ENCODE measurements around the gene FOXO1. TPM values are rescaled to one million over a fixed set of nuclear protein-coding genes. Genes with fewer than 3 reads are reported as not detected.
"Not testable (repeated sequence)": the region's sequence is repeated elsewhere in the genome, so short reads cannot be mapped to it uniquely, and the experiment has no call there.

The FOXO1 gene
- total RNA-seq (10 to 100 TPM; 30.4 to 33.4 TPM), polyA plus RNA-seq (1 to 10 TPM; 4.1 to 8.2 TPM)
- long read RNA-seq, donor 1, full-length matches to known transcripts: 14 of 64 reads
- long read RNA-seq, donor 1, partial matches to known transcripts: 15 of 64 reads
- long read RNA-seq, donor 1, other reads (novel, unspliced or antisense): 35 of 64 reads
- long read RNA-seq, donor 2, full-length matches to known transcripts: 20 of 49 reads
- long read RNA-seq, donor 2, partial matches to known transcripts: 11 of 49 reads
- long read RNA-seq, donor 2, other reads (novel, unspliced or antisense): 18 of 49 reads

- Histone ChIP-seq H3K4me1 (ENCODE audit: control insufficient read depth in 1 of 2, insufficient read depth in 2 of 2, low read length in 2 of 2) (no peaks in the 10 kb centered on the region), H3K4me3 (ENCODE audit: low read length in 2 of 2) (peak within 1 kb of the TSS; percentile 81 to 90), H3K36me3 (ENCODE audit: control insufficient read depth in 1 of 2, insufficient read depth in 2 of 2, low read length in 1 of 2) (no peaks in the 10 kb centered on the region), H3K27me3 (ENCODE audit: control insufficient read depth in 1 of 2, insufficient read depth in 2 of 2, low read length in 1 of 2) (no peaks in the 10 kb centered on the region), H3K9me3 (ENCODE audit: control insufficient read depth, low read length) (no peaks in the 10 kb centered on the region), H3K27ac (ENCODE audit: low read depth in 1 of 2, low read length in 2 of 2) (peak within 1 kb of the TSS; percentile 89 to 93)
- ATAC-seq (ENCODE audit: low FRiP score) (peak; percentile 91), DNase-seq (peak; percentile 93 to 95)
- intact Hi-C loops (cut with DNase I): loop anchor here (5.0 to 10.0 kb wide), 5 partner anchors 191 to 599 kb away; no protein-coding TSS in a partner anchor
- 0% methylated on average over 51 to 108 of the region's 108 CpGs for WGBS, 2 donors
Measured at GRCh38 chr13:40666045-40666932, at the start of gene FOXO1. TSS of gene FOXO1 (minus strand) at chr13:40666641. CDS start at chr13:40666212, 429 bp downstream.

DNA sequence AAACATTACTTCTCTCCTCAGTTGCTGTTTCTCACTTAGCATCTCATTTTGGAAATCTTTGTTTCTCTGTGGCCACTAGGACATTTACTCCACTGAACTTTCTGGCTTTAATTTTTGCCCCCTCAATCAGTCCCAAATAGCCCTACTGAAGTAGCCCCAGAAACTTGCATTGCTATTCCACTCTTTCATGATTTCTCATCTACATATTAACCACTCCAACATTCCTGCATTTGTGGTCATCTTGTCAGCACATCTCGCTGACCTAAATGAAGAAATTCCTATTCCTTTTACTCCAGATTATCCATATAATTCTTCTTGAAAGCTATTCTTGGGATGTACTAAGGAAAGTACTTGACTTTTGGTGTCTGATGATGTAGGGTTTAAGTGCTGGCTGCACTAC, 48.0 kb upstream of the FOXO1 start:
- WGBS, 2 donors: no CpG with 5 or more reads among the region's 1 CpG
- H3K36me3 ChIP-seq (ENCODE audit: control insufficient read depth in 1 of 2, insufficient read depth in 2 of 2, low read length in 1 of 2): not testable (repeated sequence)

GRCh38 chr13:40706439-40706838, 40.0 kb upstream of the FOXO1 start:
- H3K4me1 ChIP-seq (ENCODE audit: control insufficient read depth in 1 of 2, insufficient read depth in 2 of 2, low read length in 2 of 2): no peaks in the 10 kb centered on the region
- 87 to 94% methylated on average over 2 of the region's 2 CpGs for WGBS, 2 donors

More for the DNA sequence above, 48.0 kb upstream of the FOXO1 start:
- H3K27me3 ChIP-seq (ENCODE audit: control insufficient read depth in 1 of 2, insufficient read depth in 2 of 2, low read length in 1 of 2); H3K4me1 ChIP-seq (ENCODE audit: control insufficient read depth in 1 of 2, insufficient read depth in 2 of 2, low read length in 2 of 2); H3K27ac ChIP-seq (ENCODE audit: low read depth in 1 of 2, low read length in 2 of 2); ATAC-seq (ENCODE audit: low FRiP score); H3K9me3 ChIP-seq (ENCODE audit: control insufficient read depth, low read length); intact Hi-C loops (cut with DNase I); DNase-seq; H3K4me3 ChIP-seq (ENCODE audit: low read length in 2 of 2): not testable (repeated sequence)

DNA sequence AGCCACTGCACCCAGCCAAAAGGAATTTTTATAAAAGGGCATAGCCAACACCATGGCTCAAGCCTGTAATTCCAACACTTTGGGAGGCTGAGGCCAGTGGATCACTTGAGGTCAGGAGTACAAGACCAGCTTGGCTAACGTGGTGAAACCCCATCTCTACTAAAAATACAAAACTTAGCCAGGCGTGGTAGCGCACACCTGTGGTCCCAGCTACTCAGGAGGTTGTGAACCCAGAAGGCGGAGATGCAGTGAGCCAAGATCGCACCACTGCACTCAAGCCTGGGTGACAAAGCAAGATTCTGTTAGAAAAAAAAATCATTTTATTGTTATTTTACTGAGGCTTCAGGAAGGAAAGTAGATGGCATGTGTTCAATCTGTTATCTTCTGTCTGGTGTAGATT, 31.3 kb upstream of the FOXO1 start:
- intact Hi-C loops (cut with DNase I): no loop called here
- Histone ChIP-seq H3K36me3 (ENCODE audit: control insufficient read depth in 1 of 2, insufficient read depth in 2 of 2, low read length in 1 of 2) (no peaks in the 10 kb centered on the region), H3K27ac (ENCODE audit: low read depth in 1 of 2, low read length in 2 of 2) (no peak overlapping the region), H3K4me1 (ENCODE audit: control insufficient read depth in 1 of 2, insufficient read depth in 2 of 2, low read length in 2 of 2) (no peaks in the 10 kb centered on the region), H3K9me3 (ENCODE audit: control insufficient read depth, low read length) (no peaks in the 10 kb centered on the region), H3K27me3 (ENCODE audit: control insufficient read depth in 1 of 2, insufficient read depth in 2 of 2, low read length in 1 of 2) (no peaks in the 10 kb centered on the region), H3K4me3 (ENCODE audit: low read length in 2 of 2) (no peak overlapping the region)
- WGBS, 2 donors: 85% methylated on average over 5 of the region's 5 CpGs
- ATAC-seq (ENCODE audit: low FRiP score) (no peak), DNase-seq (no peak)

More at GRCh38 chr13:40706439-40706838, 40.0 kb upstream of the FOXO1 start:
- no peak for DNase-seq
- peaks cover 1% of the 10 kb centered on the region for H3K9me3 ChIP-seq (ENCODE audit: control insufficient read depth, low read length)
- H3K4me3 ChIP-seq (ENCODE audit: low read length in 2 of 2): no peak overlapping the region
- no peaks in the 10 kb centered on the region for H3K27me3 ChIP-seq (ENCODE audit: control insufficient read depth in 1 of 2, insufficient read depth in 2 of 2, low read length in 1 of 2)
- H3K27ac ChIP-seq (ENCODE audit: low read depth in 1 of 2, low read length in 2 of 2): no peak overlapping the region
- ATAC-seq (ENCODE audit: low FRiP score): no peak
- no peaks in the 10 kb centered on the region for H3K36me3 ChIP-seq (ENCODE audit: control insufficient read depth in 1 of 2, insufficient read depth in 2 of 2, low read length in 1 of 2)
- intact Hi-C loops (cut with DNase I): no loop called here

GRCh38 chr13:40694426-40694825, 28.0 kb upstream of the FOXO1 start:
- no peak for DNase-seq
- Histone ChIP-seq H3K27me3 (ENCODE audit: control insufficient read depth in 1 of 2, insufficient read depth in 2 of 2, low read length in 1 of 2) (no peaks in the 10 kb centered on the region), H3K4me1 (ENCODE audit: control insufficient read depth in 1 of 2, insufficient read depth in 2 of 2, low read length in 2 of 2) (no peaks in the 10 kb centered on the region)

DNA sequence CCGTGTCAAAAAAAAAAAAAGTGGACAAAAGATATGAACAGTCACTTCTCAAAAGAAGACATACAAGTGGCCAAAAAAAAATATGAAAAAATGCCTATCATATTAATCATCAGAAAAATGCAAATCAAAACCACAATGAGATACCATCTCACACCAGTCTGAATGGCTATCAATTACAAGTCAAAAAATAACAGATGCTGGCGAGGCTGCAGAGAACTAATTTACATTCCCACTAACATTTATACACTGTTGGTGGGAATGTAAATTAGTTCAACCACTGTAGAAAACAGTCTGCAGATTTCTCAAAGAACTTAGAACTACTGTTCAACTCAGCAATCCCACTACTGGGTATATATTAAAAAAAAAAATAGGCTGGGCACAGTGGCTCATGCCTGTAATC, 26.5 kb upstream of the FOXO1 start:
- ATAC-seq (ENCODE audit: low FRiP score) (no peak), DNase-seq (no peak)
- no peaks in the 10 kb centered on the region for H3K36me3 ChIP-seq (ENCODE audit: control insufficient read depth in 1 of 2, insufficient read depth in 2 of 2, low read length in 1 of 2)
- no peak overlapping the region for H3K27ac ChIP-seq (ENCODE audit: low read depth in 1 of 2, low read length in 2 of 2)
- intact Hi-C loops (cut with DNase I): no loop called here
- H3K4me3 ChIP-seq (ENCODE audit: low read length in 2 of 2): no peak overlapping the region
- H3K9me3 ChIP-seq (ENCODE audit: control insufficient read depth, low read length): no peaks in the 10 kb centered on the region
- 52% methylated on average over 2 of the region's 2 CpGs for WGBS, 2 donors
- no peaks in the 10 kb centered on the region for H3K27me3 ChIP-seq (ENCODE audit: control insufficient read depth in 1 of 2, insufficient read depth in 2 of 2, low read length in 1 of 2)
- no peaks in the 10 kb centered on the region for H3K4me1 ChIP-seq (ENCODE audit: control insufficient read depth in 1 of 2, insufficient read depth in 2 of 2, low read length in 2 of 2)

More at GRCh38 chr13:40694426-40694825, 28.0 kb upstream of the FOXO1 start:
- Histone ChIP-seq H3K9me3 (ENCODE audit: control insufficient read depth, low read length) (no peaks in the 10 kb centered on the region), H3K36me3 (ENCODE audit: control insufficient read depth in 1 of 2, insufficient read depth in 2 of 2, low read length in 1 of 2) (no peaks in the 10 kb centered on the region), H3K27ac (ENCODE audit: low read depth in 1 of 2, low read length in 2 of 2) (no peak overlapping the region), H3K4me3 (ENCODE audit: low read length in 2 of 2) (no peak overlapping the region)
- WGBS, 2 donors: 84 to 86% methylated on average over 4 of the region's 4 CpGs
- intact Hi-C loops (cut with DNase I): no loop called here
- no peak for ATAC-seq (ENCODE audit: low FRiP score)

- WGBS, 2 donors: 80% methylated on average over 3 of the region's 3 CpGs
- Histone ChIP-seq H3K27ac (ENCODE audit: low read depth in 1 of 2, low read length in 2 of 2) (no peak overlapping the region), H3K4me3 (ENCODE audit: low read length in 2 of 2) (no peak overlapping the region), H3K27me3 (ENCODE audit: control insufficient read depth in 1 of 2, insufficient read depth in 2 of 2, low read length in 1 of 2) (no peaks in the 10 kb centered on the region), H3K36me3 (ENCODE audit: control insufficient read depth in 1 of 2, insufficient read depth in 2 of 2, low read length in 1 of 2) (no peaks in the 10 kb centered on the region), H3K4me1 (ENCODE audit: control insufficient read depth in 1 of 2, insufficient read depth in 2 of 2, low read length in 2 of 2) (no peaks in the 10 kb centered on the region), H3K9me3 (ENCODE audit: control insufficient read depth, low read length) (no peaks in the 10 kb centered on the region)
- intact Hi-C loops (cut with DNase I): loop anchor here in 1 of 2 donors (10.0 kb wide), 2 partner anchors 744 to 1004 kb away; no protein-coding TSS in a partner anchor
- ATAC-seq (ENCODE audit: low FRiP score) (no peak), DNase-seq (no peak)
Measured at GRCh38 chr13:40688781-40689180, 22.3 kb upstream of the FOXO1 start.

DNA sequence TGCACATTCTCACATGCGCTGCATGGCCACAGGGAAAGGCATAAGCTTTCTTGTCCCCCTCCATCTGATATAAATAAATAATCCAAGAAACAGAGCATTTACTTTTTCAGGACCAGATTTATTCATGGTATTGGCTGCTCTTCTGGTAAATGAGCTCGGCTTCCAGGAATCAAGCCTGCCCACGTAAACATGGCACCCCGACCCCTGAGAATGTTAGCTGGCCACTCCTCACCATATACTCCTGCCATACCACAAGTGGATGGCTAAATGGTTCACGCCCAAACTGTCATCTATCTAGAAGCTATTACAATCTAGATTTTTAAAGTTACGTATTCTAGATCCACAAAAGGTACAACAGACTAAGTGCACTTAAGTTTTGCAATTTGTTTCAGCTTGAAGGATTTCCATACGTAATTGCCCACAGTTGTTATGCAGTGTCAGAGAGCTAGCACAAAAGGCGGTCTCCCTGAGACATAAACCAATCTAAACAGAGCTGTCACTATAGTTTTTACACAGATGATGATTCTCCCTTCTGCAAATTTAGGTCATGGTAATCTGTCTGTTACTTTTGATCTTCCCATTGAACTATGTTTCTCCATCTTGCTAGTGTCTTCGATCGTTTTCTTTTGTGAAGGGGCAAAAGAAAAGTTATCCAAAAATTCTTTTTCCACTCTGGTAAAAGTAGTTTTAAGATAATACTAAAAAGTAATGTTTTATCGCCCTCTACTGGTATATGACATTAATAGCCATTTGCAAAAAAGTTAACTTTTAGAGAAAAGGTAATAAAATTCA, 16.2 kb upstream of the FOXO1 start:
- H3K9me3 ChIP-seq (ENCODE audit: control insufficient read depth, low read length): no peaks in the 10 kb centered on the region
- WGBS, 2 donors: 39 to 41% methylated on average over 11 of the region's 11 CpGs
- H3K4me1 ChIP-seq (ENCODE audit: control insufficient read depth in 1 of 2, insufficient read depth in 2 of 2, low read length in 2 of 2): no peaks in the 10 kb centered on the region
- DNase-seq (no peak), ATAC-seq (ENCODE audit: low FRiP score) (peak; percentile 76)
- no peaks in the 10 kb centered on the region for H3K27me3 ChIP-seq (ENCODE audit: control insufficient read depth in 1 of 2, insufficient read depth in 2 of 2, low read length in 1 of 2)
- H3K4me3 ChIP-seq (ENCODE audit: low read length in 2 of 2): no peak overlapping the region
- no peak overlapping the region for H3K27ac ChIP-seq (ENCODE audit: low read depth in 1 of 2, low read length in 2 of 2)
- no peaks in the 10 kb centered on the region for H3K36me3 ChIP-seq (ENCODE audit: control insufficient read depth in 1 of 2, insufficient read depth in 2 of 2, low read length in 1 of 2)
- intact Hi-C loops (cut with DNase I): loop anchor here (2.0 to 10.0 kb wide), 3 partner anchors 614 to 998 kb away; no protein-coding TSS in a partner anchor

Data from aorta (tissue), 5 donors.